HG02610 (cell line): ENCODE measurements around the gene SLC25A29.

Experiments used
- ATAC-seq: cut with Tn5 transposase; IDR thresholded peaks from one replicate; pipeline ENCODE4 v1.9.1; 2021; ENCODE audit warnings: mild to moderate bottlenecking, moderate library complexity; ENCODE audit not compliant: unreplicated experiment

SLC25A29 gene

GRCh38 chr14:100332797-100333196 lies 26.6 kb upstream of the SLC25A29 start:
- peak; percentile 61 for ATAC-seq

GRCh38 chr14:100332071-100332639 lies 25.9 kb upstream of the SLC25A29 start:
- ATAC-seq = no peak

- ATAC-seq = no peak
Measured at GRCh38 chr14:100330388-100330931, 24.2 kb upstream of the SLC25A29 start.

- ATAC-seq = no peak
Measured at GRCh38 chr14:100330007-100330344, 23.7 kb upstream of the SLC25A29 start.

- no peak for ATAC-seq
Measured at GRCh38 chr14:100329233-100330006, 23.2 kb upstream of the SLC25A29 start.

DNA sequence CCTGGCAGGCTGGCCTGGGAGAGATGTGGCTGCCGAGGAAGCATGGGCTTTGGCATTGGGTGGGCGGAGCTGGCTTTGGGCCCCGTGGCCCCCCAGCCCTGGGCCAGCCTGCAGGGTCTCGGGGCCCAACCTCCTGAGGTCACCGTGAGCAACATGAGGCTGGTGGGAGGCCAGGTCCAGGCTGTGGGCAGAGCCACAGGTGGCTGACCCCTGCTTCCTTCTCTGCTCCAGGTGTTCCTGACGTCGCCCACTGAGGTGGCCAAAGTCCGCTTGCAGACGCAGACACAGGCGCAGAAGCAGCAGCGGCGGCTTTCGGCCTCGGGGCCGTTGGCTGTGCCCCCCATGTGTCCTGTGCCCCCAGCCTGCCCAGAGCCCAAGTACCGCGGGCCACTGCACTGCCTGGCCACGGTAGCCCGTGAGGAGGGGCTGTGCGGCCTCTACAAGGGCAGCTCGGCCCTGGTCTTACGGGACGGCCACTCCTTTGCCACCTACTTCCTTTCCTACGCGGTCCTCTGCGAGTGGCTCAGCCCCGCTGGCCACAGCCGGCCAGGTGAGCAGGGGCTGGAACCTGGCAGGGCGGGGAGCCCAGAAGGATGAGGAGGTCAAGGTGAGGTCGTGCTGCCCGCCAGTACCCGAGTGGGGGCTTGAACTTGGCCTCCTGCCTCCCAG lies 22.4 kb upstream of the SLC25A29 start:
- ATAC-seq = no peak

DNA sequence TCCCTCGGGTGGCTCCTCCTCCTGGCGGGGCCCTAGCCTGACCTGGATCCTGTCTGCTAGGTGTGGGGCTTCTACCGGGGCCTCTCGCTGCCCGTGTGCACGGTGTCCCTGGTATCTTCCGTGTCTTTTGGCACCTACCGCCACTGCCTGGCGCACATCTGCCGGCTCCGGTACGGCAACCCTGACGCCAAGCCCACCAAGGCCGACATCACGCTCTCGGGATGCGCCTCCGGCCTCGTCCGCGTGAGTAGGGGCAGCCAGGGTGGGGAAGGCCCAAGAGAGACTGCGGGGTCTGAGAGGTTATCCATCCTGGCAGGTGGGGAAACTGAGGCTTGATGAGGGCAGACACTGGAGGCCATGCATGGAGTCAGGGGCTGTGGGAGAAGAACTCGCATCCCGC lies 20.9 kb upstream of the SLC25A29 start:
- ATAC-seq = no peak

DNA sequence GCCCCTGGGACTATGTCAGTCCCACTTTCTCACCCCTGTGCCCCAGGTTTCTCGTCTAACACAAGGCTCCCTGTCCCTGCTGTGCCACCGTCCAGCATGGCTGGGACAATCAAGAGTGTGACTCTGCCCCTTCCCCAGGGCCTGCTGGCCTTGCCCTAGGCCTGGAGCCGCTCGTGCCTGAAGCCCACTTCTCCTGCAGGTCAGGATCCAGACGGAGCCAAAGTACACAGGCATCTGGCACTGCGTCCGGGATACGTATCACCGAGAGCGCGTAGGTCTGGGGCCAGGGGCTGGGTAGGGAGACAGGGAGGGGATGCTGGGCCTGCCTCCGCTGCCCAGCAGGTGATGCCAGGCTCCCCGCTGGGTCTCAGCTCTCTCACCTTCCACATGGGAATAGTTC lies 19.7 kb upstream of the SLC25A29 start:
- ATAC-seq = no peak

GRCh38 chr14:100325231-100325632 lies 19.0 kb upstream of the SLC25A29 start:
- ATAC-seq = no peak

DNA sequence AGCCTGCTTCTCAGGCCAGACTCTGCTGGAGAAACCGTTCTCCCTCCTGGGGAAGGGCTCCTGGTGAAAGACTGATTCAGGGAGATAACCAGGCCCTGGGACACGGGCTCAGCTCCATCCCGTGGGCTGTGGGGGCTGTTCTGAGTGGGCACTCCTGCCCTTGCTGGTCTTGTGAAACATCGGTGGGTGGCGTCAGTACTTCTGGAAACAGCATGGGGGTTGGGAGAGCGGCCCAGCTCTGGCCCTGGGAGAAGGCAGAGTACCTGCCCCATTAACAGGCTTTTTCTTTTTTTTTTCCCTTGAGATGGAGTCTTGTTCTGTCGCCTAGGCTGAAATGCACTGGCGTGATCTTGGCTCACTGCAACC lies 17.7 kb upstream of the SLC25A29 start:
- ATAC-seq = no peak

DNA sequence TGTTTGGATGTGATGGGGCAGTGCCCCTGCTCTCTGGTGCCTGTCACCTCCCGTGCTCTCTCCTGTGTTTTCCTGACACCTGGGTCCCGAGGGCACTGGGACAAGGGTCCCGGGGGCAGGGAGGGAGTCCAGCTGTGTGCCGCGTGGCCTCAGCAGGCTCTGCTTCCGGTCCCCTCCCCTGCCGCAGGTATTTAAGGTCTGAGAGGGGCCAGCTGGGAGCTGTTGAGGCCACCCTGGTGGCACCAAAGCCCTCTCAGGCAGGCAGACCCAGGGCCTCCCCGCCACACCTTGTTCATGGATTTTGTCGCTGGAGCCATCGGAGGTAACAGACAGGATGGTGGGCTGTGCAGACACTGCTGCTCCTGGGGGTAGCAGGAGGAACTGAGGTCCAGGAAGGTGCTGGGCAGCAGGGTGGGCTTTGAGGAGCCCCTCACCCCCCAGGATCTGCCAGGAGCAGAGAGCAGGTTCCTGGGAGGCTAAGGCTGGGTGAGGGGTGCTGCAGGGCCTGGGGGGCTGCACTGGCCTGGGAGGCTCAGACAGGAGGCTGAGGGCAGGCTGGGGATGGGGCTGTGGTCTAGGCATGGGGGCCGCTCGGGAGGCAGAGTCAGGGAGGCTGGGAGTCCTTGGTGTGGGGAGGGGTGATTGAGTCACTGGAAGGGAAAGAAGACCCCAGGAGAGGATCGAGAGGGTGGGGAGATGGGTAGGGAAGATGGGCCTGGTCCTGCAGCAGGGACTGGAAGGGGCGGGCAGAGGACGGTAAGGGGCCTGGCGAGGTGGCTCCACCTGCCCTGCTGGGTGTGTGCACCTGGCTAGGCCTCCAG lies 17.1 kb upstream of the SLC25A29 start, which contains the start of gene SLC25A47:
Gene SLC25A47 (plus strand): TSS at position 219 of the 821 bp plus-strand sequence. CDS start 76 bp downstream, at position 295.
- no peak for ATAC-seq

DNA sequence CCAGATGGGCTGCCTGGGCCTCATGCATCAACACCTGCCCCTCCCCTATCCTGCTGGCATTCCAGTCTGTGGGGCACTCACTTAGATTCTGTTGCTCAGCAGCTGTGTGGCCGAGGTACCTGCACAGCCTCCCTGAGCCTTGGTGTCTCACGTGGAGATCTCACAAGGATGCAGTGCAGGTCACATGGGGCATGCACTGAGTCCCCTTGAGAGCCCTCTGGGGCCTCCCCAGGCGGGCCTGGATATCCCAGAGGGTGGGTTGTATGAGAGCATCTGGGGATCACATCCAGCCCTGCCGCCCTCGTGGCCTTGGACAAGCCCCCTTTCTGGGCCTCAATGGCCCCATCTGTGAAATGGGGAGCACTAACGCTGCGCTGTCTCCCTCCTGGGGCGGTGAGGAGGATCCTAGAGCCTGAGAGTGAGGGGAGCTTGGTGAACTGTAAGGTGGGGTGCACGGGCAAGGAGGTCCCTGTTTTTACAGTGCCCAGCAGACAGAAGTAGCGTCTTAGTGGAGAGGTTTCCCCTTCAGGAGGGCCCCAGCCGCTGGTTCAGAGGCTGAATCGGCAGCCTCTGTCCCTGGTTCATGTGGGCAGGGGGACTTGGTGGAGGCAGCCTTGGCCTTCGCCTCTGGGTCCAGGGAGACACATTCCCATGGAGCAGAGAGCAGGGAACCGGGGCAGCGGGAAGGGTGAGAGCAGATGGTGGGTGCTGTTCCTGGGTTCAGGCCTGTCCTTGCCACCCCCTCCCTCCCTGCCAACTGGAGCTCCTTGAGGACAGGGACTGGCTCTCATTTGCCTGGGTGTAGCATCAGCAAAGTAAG lies 16.1 kb upstream of the SLC25A29 start:
- no peak for ATAC-seq

DNA sequence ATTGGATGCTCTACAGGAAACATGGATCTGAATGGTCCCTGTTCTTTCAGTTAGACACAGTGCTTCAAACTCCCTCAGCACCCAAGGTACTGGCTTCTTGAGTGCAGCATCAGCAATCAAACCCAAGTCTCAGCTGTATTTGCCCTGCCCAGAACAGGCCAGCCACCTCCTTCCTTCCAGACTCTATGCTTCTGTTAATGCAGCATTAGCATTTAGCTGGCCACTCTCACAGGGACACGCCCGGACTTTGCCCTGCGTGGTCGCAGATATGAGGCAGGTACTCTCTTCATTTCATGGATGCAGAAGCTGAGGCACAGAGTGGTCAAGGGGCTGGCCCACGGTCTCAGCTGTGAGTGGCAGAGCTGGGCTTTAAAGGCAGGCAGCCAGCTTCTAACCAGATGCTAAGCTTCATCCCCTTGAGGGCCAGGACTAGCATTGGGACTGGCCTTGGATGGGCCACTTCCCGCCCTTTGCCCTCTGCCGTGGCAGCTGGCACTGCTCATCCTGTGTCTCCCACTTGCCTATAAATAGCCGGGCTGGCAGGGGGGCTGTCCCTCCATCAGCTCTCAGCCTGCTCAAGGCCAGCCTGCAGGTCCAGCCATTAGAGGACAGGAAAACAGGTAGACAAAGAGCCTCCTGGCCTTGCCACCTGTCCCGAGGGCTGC lies 15.4 kb upstream of the SLC25A29 start:
- ATAC-seq = no peak

GRCh38 chr14:100320157-100320856 lies 14.1 kb upstream of the SLC25A29 start:
- ATAC-seq = no peak

GRCh38 chr14:100317912-100318808 lies 11.9 kb upstream of the SLC25A29 start:
- ATAC-seq = peak; percentile 86

DNA sequence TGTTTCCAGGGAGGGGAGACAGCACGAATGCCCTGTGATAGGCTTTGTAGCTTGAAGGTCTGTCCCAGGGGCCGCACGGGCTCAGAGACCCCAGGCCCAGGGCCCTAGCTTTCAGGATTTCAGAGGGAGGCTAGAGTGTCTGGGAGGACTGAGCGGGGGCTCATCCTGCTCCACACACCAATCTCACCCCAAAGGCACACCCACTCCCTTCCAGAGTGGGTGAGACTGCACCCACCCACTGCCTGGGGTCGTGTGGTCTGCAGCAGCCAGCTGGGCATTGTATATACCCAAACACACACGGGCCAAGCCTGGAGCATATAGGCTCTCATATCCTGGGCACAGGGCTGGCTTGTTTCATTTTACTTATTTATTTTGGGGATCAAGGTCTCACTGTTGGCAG lies 11.1 kb upstream of the SLC25A29 start:
- ATAC-seq = no peak

- no peak for ATAC-seq
Measured at GRCh38 chr14:100314724-100315123, 8.5 kb upstream of the SLC25A29 start.
